Measurements from ENCODE around the gene SH3D21. TPM values are rescaled to one million over a fixed set of nuclear protein-coding genes. Genes with fewer than 3 reads are reported as not detected.

The SH3D21 gene
- 3.0 TPM for total RNA-seq

- DNase-seq = no peak
Observed at GRCh38 chr1:36306210-36306901, at the start of gene SH3D21. TSS of gene SH3D21 (plus strand) at chr1:36306368. CDS start at chr1:36306421, 53 bp downstream.

GRCh38 chr1:36256558-36257374 is 49.4 kb upstream of the SH3D21 start:
- DNase-seq = no peak

- DNase-seq = no peak
Observed at GRCh38 chr1:36257375-36257767, 48.8 kb upstream of the SH3D21 start.

- DNase-seq = no peak
Observed at GRCh38 chr1:36258960-36259344, 47.2 kb upstream of the SH3D21 start.

- no peak for DNase-seq
Observed at GRCh38 chr1:36268981-36269380, 37.2 kb upstream of the SH3D21 start.

GRCh38 chr1:36269408-36269838 is 36.7 kb upstream of the SH3D21 start:
- no peak for DNase-seq

- no peak for DNase-seq
Observed at GRCh38 chr1:36273024-36273423, 33.1 kb upstream of the SH3D21 start.

- no peak for DNase-seq
Observed at GRCh38 chr1:36274201-36274600, 32.0 kb upstream of the SH3D21 start.

GRCh38 chr1:36276688-36277087 is 29.5 kb upstream of the SH3D21 start:
- DNase-seq = no peak

- DNase-seq = no peak
Observed at GRCh38 chr1:36279110-36279788, 26.9 kb upstream of the SH3D21 start.

GRCh38 chr1:36279789-36280296 is 26.3 kb upstream of the SH3D21 start:
- no peak for DNase-seq

- DNase-seq = no peak
Observed at GRCh38 chr1:36284061-36284460, 22.1 kb upstream of the SH3D21 start.

- no peak for DNase-seq
Observed at GRCh38 chr1:36284517-36284916, 21.7 kb upstream of the SH3D21 start.

- no peak for DNase-seq
Observed at GRCh38 chr1:36285443-36286101, 20.6 kb upstream of the SH3D21 start.

GRCh38 chr1:36286802-36287201 is 19.4 kb upstream of the SH3D21 start:
- DNase-seq = no peak

GRCh38 chr1:36287595-36287994 is 18.6 kb upstream of the SH3D21 start:
- no peak for DNase-seq

GRCh38 chr1:36295390-36295789 is 10.8 kb upstream of the SH3D21 start:
- DNase-seq = no peak

GRCh38 chr1:36297062-36297461 is 9.1 kb upstream of the SH3D21 start:
- no peak for DNase-seq

GRCh38 chr1:36298640-36299039 is 7.5 kb upstream of the SH3D21 start:
- no peak for DNase-seq

- no peak for DNase-seq
Observed at GRCh38 chr1:36300526-36300925, 5.6 kb upstream of the SH3D21 start.

- no peak for DNase-seq
Observed at GRCh38 chr1:36301220-36301619, 4.9 kb upstream of the SH3D21 start.

GRCh38 chr1:36303244-36303643 is 2.9 kb upstream of the SH3D21 start:
- DNase-seq = no peak
